ENCODE measurements around the gene CAPN10. TPM values are rescaled to one million over a fixed set of nuclear protein-coding genes. Genes with fewer than 3 reads are reported as not detected.

The CAPN10 gene
- total and polyA plus RNA-seq, 4 donors: 28.2 to 42.9 (median 33.5) TPM

- Histone ChIP-seq H3K36me3 (ENCODE audit: control insufficient read depth in 4 of 4, insufficient read depth in 4 of 4, low read length in 4 of 4) (peaks cover 0 to 4% (median 1%) of the 10 kb centered on the region in 4 donors), H3K9me3 (ENCODE audit: control insufficient read depth in 4 of 4, insufficient read depth in 3 of 4, low read length in 3 of 4) (no peaks in the 10 kb centered on the region), H3K4me1 (ENCODE audit: control insufficient read depth in 5 of 5, insufficient read depth in 5 of 5, low read length in 5 of 5) (peaks cover 9 to 31% (median 16%) of the 10 kb centered on the region in 5 donors), H3K9ac (ENCODE audit: insufficient read depth in 1 of 2, low read length in 2 of 2) (no peak overlapping the region), H3K27me3 (ENCODE audit: control insufficient read depth in 3 of 3, insufficient read depth in 3 of 3, low read length in 2 of 3) (no peaks in the 10 kb centered on the region), H3K4me3 (no peak overlapping the region), H3K27ac (ENCODE audit: low read depth in 1 of 2, low read length in 1 of 2) (no peak overlapping the region)
- WGBS, 2 donors: 97 to 98% methylated on average over 3 of the region's 3 CpGs
- no peak for TF ChIP-seq CTCF (IDR thresholded peaks at IDR 0.05; ENCODE audit: control extremely low read depth, extremely low read depth)
- no peak for DNase-seq
- ATAC-seq (ENCODE audit: insufficient read depth, low FRiP score): no peak
Observed at GRCh38 chr2:240559286-240559685, 27.2 kb upstream of the CAPN10 start.

- Histone ChIP-seq H3K36me3 (ENCODE audit: control insufficient read depth in 4 of 4, insufficient read depth in 4 of 4, low read length in 4 of 4) (peaks cover 0 to 3% (median 0%) of the 10 kb centered on the region in 4 donors), H3K9ac (ENCODE audit: insufficient read depth in 1 of 2, low read length in 2 of 2) (peak within 1 kb of the TSS in 1 of 2 donors; percentile 65), H3K4me1 (ENCODE audit: control insufficient read depth in 5 of 5, insufficient read depth in 5 of 5, low read length in 5 of 5) (peaks cover 9 to 31% (median 16%) of the 10 kb centered on the region in 5 donors), H3K9me3 (ENCODE audit: control insufficient read depth in 4 of 4, insufficient read depth in 3 of 4, low read length in 3 of 4) (no peaks in the 10 kb centered on the region), H3K4me3 (peak within 1 kb of the TSS; percentile 83), H3K27me3 (ENCODE audit: control insufficient read depth in 3 of 3, insufficient read depth in 3 of 3, low read length in 2 of 3) (no peaks in the 10 kb centered on the region), H3K27ac (ENCODE audit: low read depth in 1 of 2, low read length in 1 of 2) (peak within 1 kb of the TSS; percentile 98 to 99)
- WGBS, 2 donors: 0 to 1% methylated on average over 38 to 39 of the region's 39 CpGs
- TF ChIP-seq CTCF (IDR thresholded peaks at IDR 0.05; ENCODE audit: control extremely low read depth, extremely low read depth): no peak
- ATAC-seq (ENCODE audit: insufficient read depth, low FRiP score) (peak; percentile 76), DNase-seq (peak; percentile 83 to 88 (median 87))
Observed at GRCh38 chr2:240560084-240560479, 26.5 kb upstream of the CAPN10 start, which contains the start of gene DUSP28. Gene DUSP28 (plus strand): TSS chr2:240560357. CDS start chr2:240560685, 328 bp downstream.

DNA sequence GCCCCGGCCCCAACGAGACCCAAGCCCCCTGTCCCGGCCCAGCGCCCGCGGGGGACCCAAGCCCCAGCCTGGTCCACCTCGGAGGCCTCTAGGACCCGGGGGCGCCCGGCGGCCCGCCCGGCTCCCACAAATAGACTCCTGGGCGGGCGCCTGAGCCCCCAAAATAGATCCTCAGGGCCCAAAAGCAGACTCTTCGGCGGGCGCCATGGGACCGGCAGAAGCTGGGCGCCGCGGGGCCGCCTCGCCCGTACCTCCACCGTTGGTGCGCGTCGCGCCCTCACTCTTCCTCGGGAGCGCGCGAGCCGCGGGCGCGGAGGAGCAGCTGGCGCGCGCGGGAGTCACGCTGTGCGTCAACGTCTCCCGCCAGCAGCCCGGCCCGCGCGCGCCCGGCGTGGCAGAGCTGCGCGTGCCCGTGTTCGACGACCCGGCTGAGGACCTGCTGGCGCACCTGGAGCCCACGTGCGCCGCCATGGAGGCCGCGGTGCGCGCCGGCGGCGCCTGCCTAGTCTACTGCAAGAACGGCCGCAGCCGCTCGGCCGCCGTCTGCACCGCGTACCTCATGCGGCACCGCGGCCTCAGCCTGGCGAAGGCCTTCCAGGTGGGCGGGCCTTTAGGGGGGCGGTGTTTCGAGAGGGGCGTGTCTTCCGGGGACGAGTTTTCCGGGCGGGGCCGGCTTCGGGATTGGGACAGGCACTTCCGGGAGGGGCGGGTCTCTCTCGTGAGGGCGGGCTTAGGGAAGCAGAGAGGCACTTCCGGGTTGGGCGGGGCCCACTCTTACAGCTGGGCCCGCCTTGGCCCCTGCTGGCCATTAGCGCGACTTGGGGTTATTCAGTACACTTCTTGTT is 25.8 kb upstream of the CAPN10 start:
- Histone ChIP-seq H3K9ac (ENCODE audit: insufficient read depth in 1 of 2, low read length in 2 of 2) (peak overlapping the region in 1 of 2 donors; percentile 65), H3K27me3 (ENCODE audit: control insufficient read depth in 3 of 3, insufficient read depth in 3 of 3, low read length in 2 of 3) (no peaks in the 10 kb centered on the region), H3K4me3 (peak overlapping the region; percentile 83), H3K9me3 (ENCODE audit: control insufficient read depth in 4 of 4, insufficient read depth in 3 of 4, low read length in 3 of 4) (no peaks in the 10 kb centered on the region), H3K36me3 (ENCODE audit: control insufficient read depth in 4 of 4, insufficient read depth in 4 of 4, low read length in 4 of 4) (no peaks in the 10 kb centered on the region), H3K4me1 (ENCODE audit: control insufficient read depth in 5 of 5, insufficient read depth in 5 of 5, low read length in 5 of 5) (peaks cover 9 to 33% (median 20%) of the 10 kb centered on the region in 5 donors), H3K27ac (ENCODE audit: low read depth in 1 of 2, low read length in 1 of 2) (peak overlapping the region; percentile 98 to 99)
- DNase-seq: peak; percentile 99 to 100 (median 99)
- 0 to 1% methylated on average over 75 to 101 of the region's 101 CpGs for WGBS, 2 donors
- TF ChIP-seq CTCF (IDR thresholded peaks at IDR 0.05; ENCODE audit: control extremely low read depth, extremely low read depth): peak; percentile 0
- peak; percentile 85 for ATAC-seq (ENCODE audit: insufficient read depth, low FRiP score)
